SH-SY5Y (cell line): ENCODE data around the gene GPAM.

Experiments
- GATA2 ChIP-seq: IDR thresholded peaks from 2 replicates; pipeline ENCODE4 v1.6.1; 2011; ENCODE audit warnings: mild to moderate bottlenecking, low read depth, low read length
- GATA3 ChIP-seq: IDR thresholded peaks from 2 replicates; pipeline ENCODE4 v1.6.1; 2011; ENCODE audit warnings: low read depth, mild to moderate bottlenecking, low read length, moderate library complexity

Gene GPAM

DNA sequence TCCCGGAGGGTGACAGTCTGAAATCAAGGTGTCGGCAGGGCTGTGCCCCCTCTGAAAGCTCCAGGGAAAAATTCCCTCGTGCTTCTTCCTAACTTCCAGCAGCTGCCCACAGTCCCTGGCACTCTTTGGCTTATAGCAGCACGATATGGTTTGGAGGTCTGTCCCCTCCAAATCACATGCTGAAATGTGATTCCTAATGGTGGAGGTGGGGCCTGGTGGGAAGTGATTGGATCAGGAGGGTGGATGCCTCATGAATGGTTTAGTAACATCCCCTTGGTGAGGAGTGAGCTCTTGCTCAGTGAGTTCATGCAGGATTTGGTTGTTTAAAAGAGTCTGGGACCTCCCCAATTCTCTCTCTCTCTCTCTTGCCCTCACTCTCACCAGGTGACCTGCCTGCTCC lies 51.1 kb downstream of the GPAM start:
- TF ChIP-seq GATA2 = no peak
- TF ChIP-seq GATA3 = no peak

DNA sequence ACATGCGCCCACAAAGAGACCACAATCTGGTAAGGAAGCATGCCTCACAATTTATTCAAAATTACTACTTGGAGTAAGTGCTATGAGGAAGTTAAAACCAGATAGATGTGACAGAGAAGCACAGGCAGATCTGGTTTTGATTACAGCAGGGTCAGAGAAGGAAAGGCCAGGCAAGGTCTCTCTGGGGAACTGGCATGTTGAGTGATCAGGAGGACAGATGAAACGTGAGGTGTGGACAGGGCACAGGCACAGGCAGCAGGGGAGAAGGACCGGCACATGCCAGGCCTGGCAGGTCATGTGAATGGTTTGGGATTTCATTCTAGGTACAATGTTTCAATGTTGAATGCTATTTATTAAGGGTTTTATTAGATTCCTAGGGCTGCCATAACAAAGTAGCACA lies 51.6 kb downstream of the GPAM start:
- TF ChIP-seq GATA2 (no peak), GATA3 (no peak)

GRCh38 chr10:112131346-112131745 lies 52.2 kb downstream of the GPAM start:
- TF ChIP-seq GATA3 = no peak
- no peak for TF ChIP-seq GATA2

- TF ChIP-seq GATA3 (no peak), GATA2 (no peak)
Measured at GRCh38 chr10:112126901-112127300, 56.7 kb downstream of the GPAM start.

DNA sequence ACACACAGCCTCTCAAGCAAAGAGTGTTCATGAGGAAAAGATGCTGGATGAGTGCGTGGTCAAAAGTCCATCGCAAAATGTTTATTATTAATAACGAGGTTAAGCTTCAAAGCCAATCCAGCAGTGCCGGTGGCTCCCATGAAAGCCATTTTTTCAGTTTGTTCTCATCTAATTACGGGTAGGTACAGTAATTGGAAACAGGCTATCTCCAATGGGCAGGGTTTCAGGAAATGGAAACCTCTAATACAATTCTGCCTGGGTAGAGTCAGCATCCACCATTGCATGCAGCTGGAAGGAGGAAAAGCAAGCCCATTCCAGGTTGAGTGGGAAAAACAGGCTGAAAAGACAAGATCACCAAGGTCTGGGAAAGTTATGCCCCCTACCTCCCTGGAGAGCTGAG lies 57.4 kb downstream of the GPAM start:
- TF ChIP-seq GATA2 (no peak), GATA3 (no peak)

GRCh38 chr10:112124866-112125265 lies 58.7 kb downstream of the GPAM start:
- TF ChIP-seq GATA3 (no peak), GATA2 (no peak)

DNA sequence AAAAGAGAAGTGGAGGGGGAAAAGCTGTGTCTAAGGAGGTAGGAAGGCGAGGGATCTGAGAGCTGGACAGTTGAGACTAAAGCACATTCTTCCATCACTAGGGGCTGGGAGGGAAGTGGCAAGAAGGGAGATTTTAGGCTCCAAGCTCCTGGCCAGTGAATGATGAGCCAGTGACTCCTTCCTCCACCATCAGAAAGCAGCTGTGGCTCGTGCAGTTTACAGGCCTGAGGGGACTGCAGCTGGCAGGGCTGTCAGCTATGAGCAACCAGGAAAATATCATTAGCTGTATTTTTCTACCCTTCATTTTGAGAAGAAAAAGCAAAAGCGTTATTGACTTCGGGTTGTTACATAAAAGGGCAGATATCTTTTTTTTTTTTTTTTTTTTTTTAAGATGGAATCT lies 60.7 kb downstream of the GPAM start:
- TF ChIP-seq GATA2 = no peak
- no peak for TF ChIP-seq GATA3

- TF ChIP-seq GATA2 (no peak), GATA3 (no peak)
Measured at GRCh38 chr10:112120491-112120890, 63.1 kb downstream of the GPAM start.

DNA sequence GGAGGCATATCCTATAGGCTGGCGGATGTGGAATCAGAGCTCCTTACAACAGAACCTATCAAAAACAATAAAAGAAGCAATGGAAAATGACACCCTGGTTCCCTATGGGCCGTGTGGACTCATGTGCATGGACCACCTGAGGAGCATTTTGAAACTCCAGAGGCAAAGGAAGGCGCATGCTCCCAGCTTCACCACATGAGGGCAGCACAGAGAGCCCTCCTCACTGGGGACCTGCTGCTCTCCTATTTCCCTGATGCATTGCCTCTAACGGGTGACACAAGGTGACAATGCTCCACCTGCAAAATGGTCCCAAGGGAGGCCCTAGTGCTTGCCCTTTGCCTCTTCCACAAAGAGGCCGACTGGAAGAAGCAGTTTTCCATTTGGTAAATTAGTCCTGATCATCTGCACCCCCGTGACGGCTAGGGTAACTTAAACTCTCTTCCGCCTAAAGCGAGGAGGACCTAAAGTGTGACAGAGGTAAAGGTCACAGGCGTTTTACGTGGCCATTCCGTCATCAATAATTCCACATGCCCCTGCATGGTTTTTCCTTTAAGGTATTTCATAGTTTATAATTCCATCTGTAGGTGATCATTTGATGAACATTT lies 67.7 kb downstream of the GPAM start:
- TF ChIP-seq GATA3 (no peak), GATA2 (no peak)
